Mammary epithelial cell (primary cell): ENCODE data around the gene CPNE1.

Experiments used
- EZH2 ChIP-seq: IDR thresholded peaks from 2 replicates; pipeline ENCODE4 v1.6.1; 2012; ENCODE audit warnings: low read length, inconsistent platforms, borderline replicate concordance
- TF ChIP-seq, protein P1 (sequence below), 2 donors: IDR thresholded peaks in 1 of 2; conservative IDR thresholded peaks in 1 of 2; 2 replicates each; pipeline ENCODE4 v1.5.1; 2011 to 2012; ENCODE audit warnings: inconsistent platforms in 2 of 2, low read length in 2 of 2, mild to moderate bottlenecking in 2 of 2, control low read depth in 1 of 2, low read depth in 1 of 2; ENCODE audit not compliant: insufficient read depth in 1 of 2; ENCODE audit errors: extremely low read depth in 1 of 2

DNA sequence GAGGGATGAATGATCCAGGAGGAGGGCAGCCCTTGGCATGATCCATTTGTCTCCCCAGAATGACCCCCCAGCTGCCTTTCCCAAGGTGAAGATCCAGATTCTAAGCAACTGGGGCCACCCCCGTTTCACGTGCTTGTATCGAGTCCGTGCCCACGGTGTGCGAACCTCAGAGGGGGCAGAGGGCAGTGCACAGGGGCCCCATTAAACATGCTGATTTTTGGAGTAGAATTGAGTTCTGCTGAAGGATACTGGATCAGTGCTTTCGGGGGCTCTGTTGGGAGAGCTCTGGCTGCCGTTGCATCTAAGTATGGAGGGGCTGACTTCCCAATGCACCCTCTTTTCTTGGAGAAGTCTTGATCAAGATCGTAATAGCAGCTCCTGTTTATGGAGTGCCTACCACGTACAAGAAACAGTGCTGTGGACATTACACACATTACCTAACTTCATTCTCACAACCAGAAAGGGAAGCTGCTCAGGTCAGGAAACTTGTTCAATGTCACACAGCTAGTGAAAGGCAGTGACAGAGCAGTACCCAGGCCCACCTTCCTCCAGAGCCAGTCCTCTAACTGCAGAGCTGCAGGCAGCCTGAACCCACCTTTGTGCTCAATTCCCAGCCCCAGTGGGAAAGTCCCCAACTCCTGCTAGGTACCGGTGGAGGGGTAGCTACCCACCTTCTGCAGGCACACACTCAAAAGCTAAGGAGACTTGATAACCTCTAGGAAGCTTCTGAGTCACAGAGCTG, 43.7 kb downstream of the CPNE1 start:
- no peak for TF ChIP-seq EZH2
- TF ChIP-seq, protein P1, sequence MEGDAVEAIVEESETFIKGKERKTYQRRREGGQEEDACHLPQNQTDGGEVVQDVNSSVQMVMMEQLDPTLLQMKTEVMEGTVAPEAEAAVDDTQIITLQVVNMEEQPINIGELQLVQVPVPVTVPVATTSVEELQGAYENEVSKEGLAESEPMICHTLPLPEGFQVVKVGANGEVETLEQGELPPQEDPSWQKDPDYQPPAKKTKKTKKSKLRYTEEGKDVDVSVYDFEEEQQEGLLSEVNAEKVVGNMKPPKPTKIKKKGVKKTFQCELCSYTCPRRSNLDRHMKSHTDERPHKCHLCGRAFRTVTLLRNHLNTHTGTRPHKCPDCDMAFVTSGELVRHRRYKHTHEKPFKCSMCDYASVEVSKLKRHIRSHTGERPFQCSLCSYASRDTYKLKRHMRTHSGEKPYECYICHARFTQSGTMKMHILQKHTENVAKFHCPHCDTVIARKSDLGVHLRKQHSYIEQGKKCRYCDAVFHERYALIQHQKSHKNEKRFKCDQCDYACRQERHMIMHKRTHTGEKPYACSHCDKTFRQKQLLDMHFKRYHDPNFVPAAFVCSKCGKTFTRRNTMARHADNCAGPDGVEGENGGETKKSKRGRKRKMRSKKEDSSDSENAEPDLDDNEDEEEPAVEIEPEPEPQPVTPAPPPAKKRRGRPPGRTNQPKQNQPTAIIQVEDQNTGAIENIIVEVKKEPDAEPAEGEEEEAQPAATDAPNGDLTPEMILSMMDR (conservative IDR thresholded peaks at IDR 0.05 in 1 of 2, IDR thresholded peaks at IDR 0.05 in 1 of 2; ENCODE audit: extremely low read depth in 1 of 2, insufficient read depth in 1 of 2, low read depth in 1 of 2, low read length in 2 of 2), result no peak
